GM18873 (cell line): ENCODE results near the gene NBEAL2.

Experiments used
- ATAC-seq: cut with Tn5 transposase; IDR thresholded peaks from one replicate; pipeline ENCODE4 v1.9.1; 2021; ENCODE audit warnings: mild to moderate bottlenecking, moderate library complexity, moderate number of reproducible peaks; ENCODE audit not compliant: unreplicated experiment, low FRiP score

The NBEAL2 gene

DNA sequence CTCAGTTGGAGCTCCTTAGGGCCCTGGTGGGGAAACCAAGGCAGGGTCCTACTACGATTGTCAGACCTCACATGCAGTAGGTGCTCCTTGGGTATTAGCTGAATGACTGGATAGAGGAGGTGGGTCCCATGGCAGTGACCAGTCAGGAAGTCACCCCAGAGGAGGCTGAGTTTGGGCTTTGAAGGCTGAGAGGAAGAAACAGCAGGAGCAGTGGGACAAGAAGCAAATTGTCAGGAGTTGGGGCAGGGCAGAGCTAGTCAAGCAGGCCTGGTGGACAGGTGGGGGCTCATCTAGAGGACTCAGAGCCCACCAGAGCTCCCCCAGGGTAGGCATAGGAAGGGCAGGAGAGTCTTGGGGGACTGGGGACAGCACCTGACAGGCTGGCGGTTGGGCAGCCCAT lies 3.1 kb downstream of the NBEAL2 start:
- no peak for ATAC-seq

DNA sequence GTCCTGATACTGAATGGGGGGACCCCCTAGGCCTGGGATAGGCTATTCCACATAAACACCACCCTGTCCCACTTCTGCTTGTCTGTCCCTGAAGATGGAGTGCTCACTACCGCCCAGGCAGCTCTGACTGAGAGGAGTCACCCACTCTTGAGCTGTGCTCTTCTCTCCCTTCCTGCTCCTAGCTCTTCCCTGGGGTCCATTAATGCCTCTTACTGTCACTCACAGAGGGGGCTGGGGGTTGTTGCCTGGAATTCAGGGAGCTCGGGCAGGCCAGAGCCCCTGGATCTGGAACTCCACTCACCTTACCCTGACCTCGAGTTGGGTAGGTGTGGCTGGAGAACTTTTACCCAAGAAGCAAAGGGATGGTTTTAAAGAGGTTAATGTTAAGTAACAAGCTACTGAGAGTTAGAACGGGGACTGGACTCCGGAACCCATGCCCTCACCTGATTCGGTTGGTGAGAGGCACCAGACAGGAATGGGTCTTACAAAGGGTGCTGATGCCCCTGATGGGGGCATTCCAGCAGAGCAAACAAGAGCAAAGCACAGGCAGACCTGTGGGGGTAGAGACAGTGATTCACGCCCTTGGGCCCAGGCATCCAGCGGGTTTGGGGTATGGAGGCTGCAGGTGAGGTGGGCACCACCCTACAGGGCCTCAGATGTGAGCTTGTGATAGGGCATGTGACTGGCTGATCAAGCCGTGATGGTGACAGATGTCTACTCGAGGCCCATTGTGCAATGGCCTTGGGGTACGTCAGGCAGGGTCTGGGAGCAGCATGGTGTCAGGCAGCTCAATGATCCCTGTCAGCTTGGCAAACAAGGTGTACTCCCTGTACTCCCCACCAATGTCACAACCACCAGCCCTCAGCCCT lies 5.4 kb downstream of the NBEAL2 start:
- no peak for ATAC-seq

DNA sequence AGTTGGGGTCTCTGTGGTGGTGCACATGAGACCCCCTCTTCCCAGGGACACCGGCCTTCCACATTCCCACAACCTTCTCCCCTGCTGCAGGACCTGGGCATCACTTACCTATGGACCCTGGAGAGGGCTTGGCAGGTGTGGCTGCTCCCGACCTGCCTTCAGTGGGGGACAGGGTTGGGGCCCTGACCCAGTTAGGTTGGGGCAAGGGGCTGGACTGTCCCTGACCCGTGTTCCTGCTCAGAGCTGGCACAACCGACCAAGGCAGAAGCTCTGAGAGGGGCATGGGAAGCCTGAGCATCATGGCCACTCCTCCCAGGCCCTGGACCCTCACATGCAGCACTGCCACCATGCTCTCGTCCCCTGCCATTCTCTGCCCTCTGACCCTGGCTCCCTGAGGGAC lies 6.1 kb downstream of the NBEAL2 start:
- no peak for ATAC-seq

DNA sequence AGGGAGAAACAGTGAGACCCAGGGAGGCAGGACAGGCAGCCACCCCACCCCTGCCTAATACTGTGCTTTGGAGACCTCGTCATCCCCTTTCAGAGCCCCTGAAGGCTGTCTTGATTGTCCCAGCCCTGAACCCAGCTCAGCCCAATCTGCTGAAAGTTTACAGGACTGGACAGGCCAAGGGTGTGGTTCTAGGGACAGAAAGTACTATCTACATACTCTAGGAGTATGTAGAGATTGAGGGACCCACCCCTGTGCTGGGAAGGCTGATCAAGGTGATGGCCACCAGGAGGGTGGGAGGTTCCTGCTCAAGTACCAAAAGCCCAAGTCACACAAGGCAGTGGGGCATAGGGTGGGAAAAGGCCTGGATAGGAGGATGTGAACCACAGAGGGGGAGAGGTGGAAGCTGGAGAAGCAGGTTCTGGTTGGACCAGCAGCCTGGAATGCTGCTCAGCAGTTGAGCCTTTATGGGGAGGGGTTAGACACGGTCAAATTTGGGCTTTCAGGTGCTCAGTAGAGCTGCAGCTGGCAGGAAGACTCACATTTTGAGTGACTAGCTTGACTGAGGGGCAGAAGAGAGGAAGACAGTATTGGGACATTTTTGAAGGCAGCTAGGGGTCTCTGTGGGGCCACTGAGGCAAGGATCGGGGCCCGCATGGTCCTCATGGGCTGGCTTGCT lies 6.7 kb downstream of the NBEAL2 start:
- no peak for ATAC-seq

DNA sequence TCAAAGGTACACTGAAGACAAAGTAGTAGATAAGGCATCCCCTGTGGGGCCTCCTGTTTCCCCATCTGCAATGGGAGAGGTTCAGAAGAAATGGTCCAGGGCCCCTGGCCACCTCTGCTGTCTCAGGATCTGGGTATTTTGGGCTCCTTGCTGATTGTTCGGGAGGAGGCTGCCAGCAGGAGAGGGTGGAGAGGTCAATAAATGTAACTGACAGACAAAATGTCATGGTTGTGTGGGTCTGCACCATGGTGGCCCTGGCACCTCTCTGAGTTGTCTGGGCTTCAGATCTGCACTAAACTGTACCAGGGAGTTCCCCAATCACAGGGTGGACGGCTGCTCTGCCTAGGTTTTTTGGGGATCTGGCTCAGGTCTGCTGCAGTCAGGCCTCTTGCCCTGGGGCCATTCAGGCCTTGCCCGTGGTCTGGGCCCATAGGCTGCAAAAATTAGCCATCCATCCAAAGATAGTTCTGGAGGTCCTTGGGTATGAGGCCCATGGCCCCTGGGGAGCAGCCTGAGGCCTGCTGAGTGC lies 7.4 kb downstream of the NBEAL2 start:
- no peak for ATAC-seq

DNA sequence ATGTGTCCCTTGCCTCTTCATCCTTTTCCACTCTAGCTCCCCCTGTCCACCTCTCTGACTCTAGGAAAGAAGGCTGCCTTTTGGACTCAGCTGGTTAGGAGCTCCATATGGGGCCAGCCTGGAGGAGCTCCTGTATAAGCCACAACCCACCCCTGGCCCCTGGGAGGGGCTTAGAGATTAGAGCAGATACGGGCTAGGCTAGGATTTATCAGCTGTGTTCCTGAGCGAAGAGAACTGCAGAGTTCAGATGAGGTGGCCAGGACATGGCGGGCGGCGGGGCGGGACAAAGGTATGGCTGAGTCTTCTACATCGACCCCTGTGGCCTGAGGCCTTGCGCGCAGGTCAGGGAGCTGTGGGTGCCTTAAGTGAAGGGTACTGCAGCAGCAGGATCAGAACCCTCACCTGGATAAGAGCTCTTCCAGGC lies 7.9 kb downstream of the NBEAL2 start:
- ATAC-seq = no peak

DNA sequence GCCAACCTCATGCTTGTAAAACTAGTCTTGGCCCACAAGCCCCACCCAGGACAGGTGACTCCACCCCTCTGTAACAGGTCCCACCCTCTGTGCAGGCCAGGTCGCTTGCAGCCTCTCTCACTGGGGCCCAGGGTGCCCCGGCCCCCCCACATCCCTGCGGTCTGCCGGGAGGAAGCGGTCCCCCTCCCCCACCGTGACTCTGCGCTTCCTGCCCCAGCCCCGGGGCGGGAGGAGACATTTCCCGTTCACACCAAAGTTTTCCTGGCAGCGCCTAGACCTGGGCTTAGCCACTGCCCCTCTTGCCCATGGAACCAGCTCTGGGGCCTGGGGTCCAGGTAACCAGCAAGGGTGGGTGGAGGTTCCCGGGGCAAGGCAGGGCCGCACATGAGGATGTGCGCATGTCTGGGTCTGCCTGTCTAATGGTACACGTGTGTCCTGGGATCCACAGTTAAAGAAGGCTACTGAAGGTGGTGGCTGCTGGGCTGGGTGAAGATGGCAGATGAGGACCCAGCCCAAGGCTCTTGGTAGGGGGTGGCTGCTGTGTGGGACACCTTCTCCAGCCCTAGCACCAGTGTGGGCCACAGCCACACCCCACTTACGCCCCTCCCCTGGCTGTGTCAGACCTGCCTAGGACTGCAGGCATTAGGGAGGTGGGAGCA lies 8.4 kb downstream of the NBEAL2 start:
- peak; percentile 46 for ATAC-seq

DNA sequence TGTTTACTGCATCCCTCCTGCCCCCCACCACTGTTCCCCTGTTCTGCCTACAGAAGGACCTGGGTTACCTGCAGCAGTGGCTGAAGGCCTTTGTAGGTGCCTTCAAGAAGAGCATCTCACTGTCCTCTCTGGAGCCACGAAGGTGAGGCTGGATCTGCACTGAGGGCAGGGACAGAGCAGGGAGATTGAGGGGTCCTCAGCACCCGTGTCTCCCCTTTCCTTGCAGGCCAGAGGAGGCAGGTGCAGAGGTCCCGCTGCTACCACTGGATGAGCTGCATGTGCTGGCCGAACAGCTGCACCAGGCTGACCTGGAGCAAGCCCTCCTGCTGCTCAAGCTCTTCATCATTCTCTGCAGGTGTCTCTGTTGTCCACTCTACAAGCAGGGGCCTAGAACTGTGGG lies 9.2 kb downstream of the NBEAL2 start:
- ATAC-seq = no peak

DNA sequence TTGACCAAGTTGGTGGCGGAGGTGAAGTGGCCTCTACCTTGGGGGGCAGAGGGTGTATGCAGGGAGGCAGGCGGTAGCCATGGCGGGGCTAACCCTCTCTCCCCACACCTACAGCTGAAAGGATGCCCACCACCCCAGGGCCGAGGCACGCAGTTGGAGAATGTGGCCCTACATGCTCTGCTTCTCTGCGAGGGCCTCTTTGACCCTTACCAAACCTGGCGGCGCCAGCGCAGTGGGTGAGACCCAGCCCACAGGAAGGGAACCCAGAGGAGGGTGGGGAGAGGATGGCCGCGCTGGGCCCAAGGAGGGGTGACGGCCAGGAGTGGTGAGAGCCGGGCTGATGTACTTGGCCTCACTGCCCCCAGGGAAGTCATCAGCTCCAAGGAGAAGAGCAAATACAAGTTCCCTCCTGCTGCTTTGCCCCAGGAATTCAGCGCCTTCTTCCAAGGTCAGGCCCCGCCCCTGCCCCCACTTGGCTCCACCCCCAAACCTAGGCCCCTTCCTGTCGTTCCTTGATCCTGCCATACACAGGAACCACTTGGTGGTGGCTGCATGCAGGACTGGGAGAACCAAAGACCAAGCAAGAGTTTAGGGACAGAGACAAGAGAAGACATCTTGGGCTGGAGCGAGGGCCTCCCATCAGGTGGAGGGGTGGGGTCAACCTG lies 9.8 kb downstream of the NBEAL2 start:
- no peak for ATAC-seq

DNA sequence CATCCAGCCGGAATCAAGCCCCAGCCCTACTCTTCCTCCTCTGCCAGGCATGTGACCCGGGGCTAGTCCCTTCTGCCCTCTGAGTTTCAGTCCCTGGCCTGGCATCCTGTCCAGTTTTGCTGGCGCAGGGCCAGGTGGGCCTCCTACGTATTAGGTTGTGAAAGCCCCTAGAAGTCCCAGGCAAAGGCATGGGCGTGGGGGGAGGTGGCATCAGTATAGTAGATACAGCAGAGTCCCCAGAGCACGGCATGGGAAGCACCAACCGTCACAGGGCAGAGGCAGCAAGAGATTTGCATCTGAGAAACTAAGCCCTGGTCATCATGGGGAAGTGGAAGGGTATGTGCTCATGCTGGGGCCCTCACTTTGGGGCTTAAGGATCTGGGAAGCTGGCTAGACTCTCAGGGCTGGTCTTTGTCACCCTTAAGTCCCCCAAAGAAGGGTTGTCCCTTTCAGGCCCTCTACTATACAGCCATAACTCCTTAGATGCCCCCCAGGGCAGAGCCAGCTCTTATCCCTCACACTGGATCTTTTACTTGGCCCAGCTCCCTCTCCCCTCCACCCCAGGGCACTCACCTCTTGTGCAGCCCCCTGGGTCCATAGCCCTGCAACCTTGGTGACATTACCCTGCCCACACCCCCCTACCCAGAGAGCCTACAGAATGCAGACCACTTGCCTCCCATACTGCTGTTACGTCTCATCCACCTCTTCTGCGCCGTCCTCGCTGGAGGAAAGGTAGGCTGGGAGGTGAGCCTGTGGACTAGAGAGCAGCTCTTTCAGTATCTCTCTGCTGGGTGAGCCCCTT lies 11.3 kb downstream of the NBEAL2 start:
- peak; percentile 49 for ATAC-seq

DNA sequence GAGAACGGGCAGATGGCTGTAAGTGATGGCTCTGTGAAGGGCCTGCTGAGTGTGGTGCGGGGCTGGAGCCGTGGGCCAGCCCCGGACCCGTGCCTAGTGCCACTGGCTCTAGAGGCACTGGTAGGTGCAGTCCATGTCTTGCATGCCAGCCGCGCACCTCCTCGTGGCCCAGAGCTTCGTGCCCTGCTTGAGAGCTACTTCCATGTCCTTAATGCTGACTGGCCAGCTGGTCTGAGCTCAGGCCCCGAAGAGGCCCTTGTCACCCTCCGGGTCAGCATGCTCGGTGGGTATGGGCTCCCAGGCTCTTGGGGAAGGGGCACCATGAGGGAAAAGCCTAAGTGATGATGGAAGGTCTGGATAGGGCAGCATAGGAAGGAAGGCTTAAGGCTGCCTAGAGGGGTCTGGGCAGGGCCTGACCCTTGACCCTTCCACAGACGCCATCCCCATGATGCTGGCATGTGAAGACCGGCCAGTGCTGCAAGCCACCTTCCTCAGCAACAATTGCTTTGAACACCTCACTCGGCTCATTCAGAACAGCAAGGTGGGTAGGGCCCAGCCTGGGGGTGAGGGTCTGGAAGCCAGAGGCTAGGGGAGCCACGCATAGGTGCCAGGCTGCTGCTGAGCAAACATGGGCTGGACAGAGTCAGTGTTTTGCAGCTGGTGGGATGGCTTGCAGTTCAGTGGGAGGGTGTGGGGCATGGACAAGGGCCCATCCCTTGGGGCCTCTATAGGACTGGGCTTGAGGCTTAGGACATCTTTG lies 12.1 kb downstream of the NBEAL2 start:
- ATAC-seq = no peak

DNA sequence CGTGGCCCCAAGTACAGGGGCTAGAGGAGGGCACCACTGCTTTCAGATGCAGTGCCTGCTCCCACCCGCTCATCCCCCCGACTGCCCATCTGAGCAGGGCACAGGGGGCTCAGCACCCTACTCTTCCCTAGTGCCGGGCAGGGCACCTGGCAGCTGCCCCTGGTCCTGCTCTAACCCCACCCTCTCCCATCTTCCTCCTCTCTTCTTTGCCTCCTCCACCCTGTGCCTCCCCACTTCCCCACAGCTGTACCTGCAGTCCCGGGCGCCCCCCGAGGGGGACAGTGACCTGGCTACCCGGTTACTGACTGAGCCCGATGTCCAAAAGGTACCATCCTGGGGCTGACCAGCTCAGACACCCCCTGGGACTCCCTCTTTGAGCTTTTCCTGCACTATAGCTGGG lies 12.8 kb downstream of the NBEAL2 start:
- ATAC-seq = no peak

DNA sequence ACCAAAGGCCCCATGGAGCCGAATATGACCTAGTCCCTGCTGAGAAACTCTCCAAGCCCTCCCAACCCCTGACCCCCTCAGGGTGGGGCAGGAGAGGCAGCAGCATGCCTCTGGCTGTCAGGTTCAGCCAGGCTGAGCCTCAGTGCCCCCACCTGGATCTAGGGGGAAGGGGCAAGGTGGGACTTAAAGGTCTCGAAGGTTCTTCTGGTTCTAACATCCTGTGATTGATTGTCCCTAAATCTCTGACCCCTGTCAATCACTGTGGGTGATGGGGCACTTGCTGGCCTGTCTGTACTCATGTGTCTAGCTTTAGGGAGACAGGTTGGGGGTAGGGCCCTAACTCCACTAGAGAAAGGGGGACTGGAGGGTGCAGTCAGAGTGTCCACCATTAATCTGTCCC lies 13.8 kb downstream of the NBEAL2 start:
- no peak for ATAC-seq

DNA sequence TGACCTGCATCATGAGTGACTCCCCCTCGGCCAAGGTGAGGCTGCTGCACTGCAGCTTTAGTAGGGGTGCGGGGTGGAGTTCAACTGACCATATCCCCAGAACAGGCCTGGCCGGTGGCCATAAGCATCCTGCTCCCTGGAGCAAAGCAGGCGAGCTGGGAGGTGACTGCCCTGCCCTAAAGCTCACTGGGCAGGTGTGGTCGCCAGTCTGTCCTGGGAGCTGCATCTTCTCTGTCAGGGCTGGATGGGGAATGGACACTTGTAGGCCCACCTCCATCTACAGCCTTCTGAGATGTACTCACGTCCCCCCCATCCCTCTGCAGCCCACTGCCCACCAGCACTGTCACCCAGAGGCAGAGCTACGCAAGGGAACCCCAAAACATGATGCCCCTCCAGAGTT lies 14.5 kb downstream of the NBEAL2 start:
- no peak for ATAC-seq

DNA sequence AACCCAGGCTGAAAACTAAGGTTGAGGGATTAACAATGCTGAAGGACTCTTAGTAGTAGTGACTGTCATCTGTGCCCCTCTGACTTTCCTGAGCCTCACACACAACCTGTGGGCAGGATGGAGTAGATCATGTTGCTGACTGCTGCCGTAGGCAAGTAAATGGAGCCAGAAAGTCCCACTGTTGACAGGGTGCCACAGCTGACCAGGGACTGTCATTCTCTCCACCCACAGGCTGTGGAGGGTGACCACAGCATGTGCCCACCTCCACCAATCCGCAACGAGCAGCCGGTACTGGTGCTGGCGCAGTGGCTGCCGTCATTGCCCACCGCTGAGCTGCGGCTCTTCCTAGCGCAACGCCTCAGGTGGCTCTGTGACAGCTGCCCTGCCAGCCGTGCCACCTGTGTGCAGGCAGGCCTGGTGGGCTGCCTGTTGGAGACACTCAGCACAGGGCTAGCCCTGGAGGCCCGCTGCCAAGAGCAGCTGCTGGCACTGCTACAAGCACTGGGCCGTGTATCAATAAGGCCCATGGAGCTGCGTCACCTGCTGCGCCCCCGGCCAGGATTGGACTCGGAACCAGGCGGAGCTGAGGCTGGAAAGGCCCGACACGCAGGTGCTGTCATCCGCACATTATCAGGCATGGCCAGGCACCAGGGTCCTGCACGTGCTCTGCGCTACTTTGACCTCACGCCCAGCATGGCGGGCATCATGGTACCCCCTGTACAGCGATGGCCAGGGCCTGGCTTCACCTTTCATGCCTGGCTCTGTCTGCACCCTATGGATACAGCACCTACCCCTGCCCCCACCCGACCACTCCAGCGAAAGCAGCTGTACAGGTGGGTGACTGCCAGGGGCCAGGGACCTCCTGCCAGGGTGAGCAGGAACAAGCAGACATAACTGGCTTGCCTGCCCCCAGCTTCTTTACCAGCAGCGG lies 15.6 kb downstream of the NBEAL2 start:
- no peak for ATAC-seq

DNA sequence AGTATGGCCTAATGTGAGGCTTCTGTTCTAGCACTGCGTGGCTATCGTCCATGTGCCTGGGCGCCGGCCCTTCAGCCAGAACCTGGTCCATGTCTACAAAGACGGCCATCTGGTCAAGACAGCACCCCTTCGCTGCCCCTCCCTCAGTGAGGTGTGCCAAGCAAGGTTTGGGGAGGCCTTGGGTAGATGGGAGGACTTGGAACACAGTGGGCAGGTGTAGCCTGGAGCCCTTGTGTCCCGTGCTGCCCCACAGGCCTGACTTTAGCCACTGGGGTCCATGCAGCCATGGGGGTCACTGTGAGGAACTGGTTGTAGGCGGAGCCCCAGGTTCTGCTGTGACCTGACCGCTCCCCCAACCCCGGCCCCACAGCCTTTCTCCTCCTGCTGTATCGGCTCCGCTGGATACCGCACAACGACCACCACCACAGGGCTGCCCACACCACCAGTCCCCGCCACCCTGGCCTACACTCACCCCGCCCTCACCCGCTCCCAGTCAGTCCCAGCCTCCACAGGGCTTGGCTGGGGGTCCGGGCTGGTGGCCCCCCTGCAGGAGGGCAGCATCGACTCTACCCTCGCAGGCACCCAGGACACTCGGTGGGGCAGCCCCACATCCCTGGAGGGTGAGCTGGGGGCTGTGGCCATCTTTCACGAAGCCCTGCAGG lies 16.6 kb downstream of the NBEAL2 start:
- no peak for ATAC-seq

DNA sequence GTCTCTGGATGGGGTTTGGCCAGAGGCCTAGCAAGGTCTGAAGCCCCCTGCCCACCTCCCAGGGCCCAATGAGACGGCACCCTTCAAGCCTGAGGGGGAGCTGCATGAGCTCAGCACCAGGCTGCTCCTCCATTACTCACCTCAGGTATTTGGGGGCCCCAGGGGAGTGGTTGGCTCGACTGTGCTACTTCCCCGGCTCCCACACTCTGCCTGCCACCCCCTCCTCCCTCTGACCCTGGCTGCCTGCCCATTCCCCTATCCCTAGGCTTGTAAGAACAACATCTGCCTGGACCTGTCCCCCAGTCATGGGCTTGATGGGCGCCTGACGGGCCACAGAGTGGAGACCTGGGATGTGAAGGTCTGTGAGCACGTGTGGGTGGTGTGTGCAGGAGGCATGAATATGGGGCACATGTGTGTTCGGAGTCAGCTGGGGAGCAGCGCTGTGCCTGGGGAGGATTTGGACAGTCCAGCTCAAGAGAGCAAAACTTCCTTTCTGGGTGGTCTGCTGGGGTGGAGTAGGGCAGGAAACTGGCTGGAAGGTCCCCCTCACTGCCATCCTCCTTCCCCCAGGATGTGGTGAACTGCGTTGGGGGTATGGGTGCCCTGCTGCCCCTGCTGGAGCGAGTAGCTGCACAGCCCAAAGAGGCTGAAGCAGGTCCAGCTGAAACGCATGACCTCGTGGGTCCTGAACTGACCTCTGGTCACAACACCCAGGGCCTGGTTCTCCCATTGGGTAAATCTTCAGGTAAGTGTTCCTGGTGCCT lies 17.4 kb downstream of the NBEAL2 start:
- ATAC-seq = no peak
